Measurements from ENCODE around the gene DOP1B.
A peak's percentile ranks its signal among the peaks of the same experiment; 100 is the strongest.
"Not testable (repeated sequence)": the region's sequence is repeated elsewhere in the genome, so short reads cannot be mapped to it uniquely, and the experiment has no call there.

Gene DOP1B

GRCh38 chr21:36139791-36140190 lies 16.8 kb upstream of the DOP1B start:
- H4K12ac ChIP-seq (ENCODE audit: low read depth, low read length); H3K4me2 ChIP-seq (ENCODE audit: low read length); DNase-seq; H2AFZ ChIP-seq (ENCODE audit: insufficient read depth, low read length, poor library complexity); H3K9ac ChIP-seq (ENCODE audit: low read length); H2BK120ac ChIP-seq (ENCODE audit: insufficient read depth, low read length, poor library complexity); H3K4ac ChIP-seq (ENCODE audit: low read depth, low read length); H4K91ac ChIP-seq (ENCODE audit: low read depth, low read length); H3K9me3 ChIP-seq (ENCODE audit: insufficient read depth, low read depth, low read length); H2BK12ac ChIP-seq (ENCODE audit: low read length); H2AK5ac ChIP-seq (ENCODE audit: low read length); H3K14ac ChIP-seq (ENCODE audit: low read length); H3K79me2 ChIP-seq (ENCODE audit: control insufficient read depth, insufficient read depth, low read length, poor library complexity); H3K27ac ChIP-seq (ENCODE audit: low read depth, low read length); H4K8ac ChIP-seq (ENCODE audit: low read depth, low read length); H3K79me1 ChIP-seq (ENCODE audit: low read length); H2BK5ac ChIP-seq (ENCODE audit: low read depth, low read length, poor library complexity); H3K4me3 ChIP-seq (ENCODE audit: low read depth, low read length); H3K18ac ChIP-seq (ENCODE audit: low read length); H3K27me3 ChIP-seq (ENCODE audit: insufficient read depth, low read length); H3K23ac ChIP-seq (ENCODE audit: low read length): not testable (repeated sequence)
- no CpG with 5 or more reads among the region's 13 CpGs for WGBS (ENCODE audit: extremely low coverage, insufficient coverage, insufficient read length)
- Histone ChIP-seq H3K4me1 (ENCODE audit: control insufficient read depth in 1 of 2, insufficient read depth in 2 of 2, low read length in 2 of 2) (peaks cover 7 to 12% of the 10 kb centered on the region in 2 experiments), H3K36me3 (ENCODE audit: control insufficient read depth in 1 of 2, insufficient read depth in 2 of 2, low read length in 2 of 2) (peaks cover 9 to 14% of the 10 kb centered on the region in 2 experiments)

GRCh38 chr21:36141513-36141925 lies 15.1 kb upstream of the DOP1B start:
- H3K79me2 ChIP-seq (ENCODE audit: control insufficient read depth, insufficient read depth, low read length, poor library complexity): no peaks in the 10 kb centered on the region
- no peak overlapping the region for H4K91ac ChIP-seq (ENCODE audit: low read depth, low read length)
- no peak overlapping the region for H4K8ac ChIP-seq (ENCODE audit: low read depth, low read length)
- no peak overlapping the region for H3K4ac ChIP-seq (ENCODE audit: low read depth, low read length)
- DNase-seq: peak; percentile 99 to 100
- no peak overlapping the region for H4K12ac ChIP-seq (ENCODE audit: low read depth, low read length)
- no peak overlapping the region for H2AK5ac ChIP-seq (ENCODE audit: low read length)
- WGBS (ENCODE audit: extremely low coverage, insufficient coverage, insufficient read length): no CpG with 5 or more reads among the region's 6 CpGs
- no peak overlapping the region for H2BK120ac ChIP-seq (ENCODE audit: insufficient read depth, low read length, poor library complexity)
- H3K27ac ChIP-seq (ENCODE audit: low read depth, low read length): no peak overlapping the region
- no peak overlapping the region for H3K18ac ChIP-seq (ENCODE audit: low read length)
- no peaks in the 10 kb centered on the region for H3K79me1 ChIP-seq (ENCODE audit: low read length)
- peaks cover 0 to 2% of the 10 kb centered on the region in 2 experiments for H3K4me1 ChIP-seq (ENCODE audit: control insufficient read depth in 1 of 2, insufficient read depth in 2 of 2, low read length in 2 of 2)
- H2AFZ ChIP-seq (ENCODE audit: insufficient read depth, low read length, poor library complexity): no peak overlapping the region
- H3K4me2 ChIP-seq (ENCODE audit: low read length): no peak overlapping the region
- peaks cover 18 to 19% of the 10 kb centered on the region in 2 experiments for H3K36me3 ChIP-seq (ENCODE audit: control insufficient read depth in 1 of 2, insufficient read depth in 2 of 2, low read length in 2 of 2)
- no peak overlapping the region for H3K4me3 ChIP-seq (ENCODE audit: low read depth, low read length)
- no peaks in the 10 kb centered on the region for H3K9me3 ChIP-seq (ENCODE audit: insufficient read depth, low read depth, low read length)
- no peak overlapping the region for H2BK12ac ChIP-seq (ENCODE audit: low read length)
- no peaks in the 10 kb centered on the region for H3K27me3 ChIP-seq (ENCODE audit: insufficient read depth, low read length)
- H2BK5ac ChIP-seq (ENCODE audit: low read depth, low read length, poor library complexity): no peak overlapping the region
- no peak overlapping the region for H3K23ac ChIP-seq (ENCODE audit: low read length)
- no peak overlapping the region for H3K9ac ChIP-seq (ENCODE audit: low read length)
- H3K14ac ChIP-seq (ENCODE audit: low read length): no peak overlapping the region

- not testable (repeated sequence) for H3K9me3 ChIP-seq (ENCODE audit: insufficient read depth, low read depth, low read length); H3K4ac ChIP-seq (ENCODE audit: low read depth, low read length); H4K12ac ChIP-seq (ENCODE audit: low read depth, low read length); H3K27me3 ChIP-seq (ENCODE audit: insufficient read depth, low read length); H3K4me2 ChIP-seq (ENCODE audit: low read length); H2AK5ac ChIP-seq (ENCODE audit: low read length); H3K14ac ChIP-seq (ENCODE audit: low read length); H3K9ac ChIP-seq (ENCODE audit: low read length); H2BK12ac ChIP-seq (ENCODE audit: low read length); H3K27ac ChIP-seq (ENCODE audit: low read depth, low read length); H3K79me1 ChIP-seq (ENCODE audit: low read length); H4K8ac ChIP-seq (ENCODE audit: low read depth, low read length); H3K4me1 ChIP-seq (ENCODE audit: control insufficient read depth in 1 of 2, insufficient read depth in 2 of 2, low read length in 2 of 2); H2AFZ ChIP-seq (ENCODE audit: insufficient read depth, low read length, poor library complexity); H3K4me3 ChIP-seq (ENCODE audit: low read depth, low read length); H2BK120ac ChIP-seq (ENCODE audit: insufficient read depth, low read length, poor library complexity); H3K18ac ChIP-seq (ENCODE audit: low read length); H3K23ac ChIP-seq (ENCODE audit: low read length); H2BK5ac ChIP-seq (ENCODE audit: low read depth, low read length, poor library complexity); H3K79me2 ChIP-seq (ENCODE audit: control insufficient read depth, insufficient read depth, low read length, poor library complexity); H4K91ac ChIP-seq (ENCODE audit: low read depth, low read length)
- WGBS (ENCODE audit: extremely low coverage, insufficient coverage, insufficient read length): no CpG with 5 or more reads among the region's 6 CpGs
- peaks cover 19 to 21% of the 10 kb centered on the region in 2 experiments for H3K36me3 ChIP-seq (ENCODE audit: control insufficient read depth in 1 of 2, insufficient read depth in 2 of 2, low read length in 2 of 2)
- peak; percentile 53 to 74 for DNase-seq
These were observed 12.4 kb upstream of the DOP1B start for GRCh38 chr21:36144233-36144632.

- Histone ChIP-seq H3K9ac (ENCODE audit: low read length) (no peak overlapping the region), H3K27me3 (ENCODE audit: insufficient read depth, low read length) (no peaks in the 10 kb centered on the region), H3K79me1 (ENCODE audit: low read length) (no peaks in the 10 kb centered on the region), H3K36me3 (ENCODE audit: control insufficient read depth in 1 of 2, insufficient read depth in 2 of 2, low read length in 2 of 2) (peaks cover 21 to 23% of the 10 kb centered on the region in 2 experiments), H3K23ac (ENCODE audit: low read length) (no peak overlapping the region), H3K4me2 (ENCODE audit: low read length) (no peak overlapping the region), H3K4me1 (ENCODE audit: control insufficient read depth in 1 of 2, insufficient read depth in 2 of 2, low read length in 2 of 2) (peaks cover 0 to 1% of the 10 kb centered on the region in 2 experiments), H2AK5ac (ENCODE audit: low read length) (no peak overlapping the region), H2BK12ac (ENCODE audit: low read length) (no peak overlapping the region), H3K9me3 (ENCODE audit: insufficient read depth, low read depth, low read length) (no peaks in the 10 kb centered on the region), H3K27ac (ENCODE audit: low read depth, low read length) (no peak overlapping the region), H2BK120ac (ENCODE audit: insufficient read depth, low read length, poor library complexity) (no peak overlapping the region), H3K4ac (ENCODE audit: low read depth, low read length) (no peak overlapping the region), H4K91ac (ENCODE audit: low read depth, low read length) (no peak overlapping the region), H3K18ac (ENCODE audit: low read length) (no peak overlapping the region), H3K14ac (ENCODE audit: low read length) (no peak overlapping the region), H2AFZ (ENCODE audit: insufficient read depth, low read length, poor library complexity) (no peak overlapping the region), H4K8ac (ENCODE audit: low read depth, low read length) (no peak overlapping the region), H3K4me3 (ENCODE audit: low read depth, low read length) (no peak overlapping the region), H4K12ac (ENCODE audit: low read depth, low read length) (no peak overlapping the region), H3K79me2 (ENCODE audit: control insufficient read depth, insufficient read depth, low read length, poor library complexity) (no peaks in the 10 kb centered on the region), H2BK5ac (ENCODE audit: low read depth, low read length, poor library complexity) (no peak overlapping the region)
- DNase-seq: no peak
- WGBS (ENCODE audit: extremely low coverage, insufficient coverage, insufficient read length): no CpG with 5 or more reads among the region's 3 CpGs
These were observed 11.4 kb upstream of the DOP1B start for GRCh38 chr21:36145259-36145658.
